NCI-H2029 treated with DMSO at 0.1 percent for 48 hours (cell line): ENCODE measurements around the gene TMEM141.
"Not testable (repeated sequence)": the region's sequence is repeated elsewhere in the genome, so short reads cannot be mapped to it uniquely, and the experiment has no call there.

ENCODE experiments used
- DNase-seq: peaks from one replicate; lab custom pipeline; 2025; lab: John Stamatoyannopoulos, UW

Gene TMEM141

DNA sequence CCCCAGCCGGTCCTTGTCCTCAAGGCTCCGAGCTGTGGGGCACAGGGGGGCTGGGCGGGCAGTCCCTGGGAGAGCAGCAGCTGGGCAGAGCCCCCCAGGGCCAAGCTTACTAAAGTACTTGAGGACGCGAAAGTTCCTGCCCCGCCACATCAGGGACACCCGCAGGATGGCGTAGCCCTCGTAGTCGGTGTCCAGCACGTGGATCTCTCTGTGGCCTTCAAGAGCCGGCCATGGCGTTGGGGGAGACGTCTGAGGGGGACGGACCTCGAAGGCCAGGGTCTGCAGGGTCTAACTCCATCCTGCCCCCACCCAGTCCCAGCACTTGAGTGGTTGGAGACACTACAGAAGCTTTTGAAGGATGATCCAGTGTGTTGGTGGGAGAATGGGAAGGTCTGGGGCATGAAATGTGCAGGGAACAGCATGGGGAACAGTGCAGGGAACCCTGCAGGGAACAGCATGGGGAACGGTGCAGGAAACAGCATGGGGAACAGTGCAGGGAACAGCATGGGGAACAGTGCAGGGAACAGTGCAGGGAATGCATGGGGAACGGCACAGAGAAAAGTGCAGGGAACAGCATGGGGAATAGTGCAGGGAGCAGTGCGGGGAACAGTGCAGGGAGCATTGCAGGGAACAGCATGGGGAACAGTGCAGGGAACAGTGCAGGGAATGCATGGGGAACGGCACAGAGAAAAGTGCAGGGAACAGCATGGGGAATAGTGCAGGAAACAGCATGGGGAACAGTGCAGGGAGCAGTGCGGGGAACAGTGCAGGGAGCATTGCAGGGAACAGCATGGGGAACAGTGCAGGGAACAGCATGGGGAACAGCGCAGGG lies 35.6 kb upstream of the TMEM141 start:
- not testable (repeated sequence) for DNase-seq

DNA sequence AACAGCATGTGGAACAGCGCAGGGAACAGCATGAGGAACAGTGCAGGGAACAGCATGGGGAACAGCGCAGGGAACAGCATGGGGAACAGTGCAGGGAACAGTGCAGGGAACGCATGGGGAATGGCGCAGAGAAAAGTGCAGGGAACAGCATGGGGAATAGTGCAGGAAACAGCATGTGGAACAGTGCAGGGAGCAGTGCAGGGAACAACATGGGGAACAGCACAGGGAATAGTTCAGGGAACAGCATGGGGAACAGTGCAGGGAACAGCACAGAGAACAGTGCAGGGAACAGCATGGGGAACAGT lies 35.1 kb upstream of the TMEM141 start:
- no peak for DNase-seq

DNA sequence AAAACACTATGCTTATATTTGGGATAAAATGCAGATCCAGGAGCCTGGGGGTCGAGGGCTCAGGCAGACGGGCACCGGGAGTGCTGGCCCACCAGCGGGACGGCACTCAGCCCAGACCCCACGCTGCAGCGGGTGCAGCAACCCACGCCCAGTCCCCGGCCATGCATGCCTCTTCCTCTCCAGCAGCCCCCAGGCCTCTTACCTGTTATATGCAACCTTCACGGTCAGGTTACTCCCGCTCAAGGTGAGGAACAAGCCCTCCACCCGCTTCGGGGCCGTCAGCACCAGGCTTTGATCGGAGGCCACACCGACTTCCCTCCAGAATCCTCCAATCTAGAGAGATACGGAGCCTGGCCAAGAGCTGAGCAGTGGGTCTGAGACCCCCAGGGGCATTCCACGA lies 34.3 kb upstream of the TMEM141 start:
- no peak for DNase-seq

DNA sequence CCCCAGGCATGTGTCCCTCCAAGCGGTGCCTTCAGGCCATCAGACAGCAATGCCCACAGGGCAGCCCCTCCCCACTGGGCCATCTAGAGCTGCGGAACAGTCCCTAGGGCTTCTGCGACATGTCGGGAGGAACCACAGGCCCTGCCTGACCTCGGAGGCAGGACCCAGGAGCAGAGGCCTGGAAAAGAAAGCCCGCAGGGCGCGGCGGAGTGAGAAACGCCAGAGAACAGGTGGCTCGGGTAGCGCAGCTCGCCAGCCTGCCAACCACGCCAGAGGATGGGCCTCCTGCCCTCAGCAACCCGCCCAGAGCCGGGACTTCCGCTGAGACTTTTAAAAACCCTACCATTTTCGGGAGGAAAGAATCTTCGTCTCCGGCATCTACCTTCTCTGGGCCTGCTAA lies 33.8 kb upstream of the TMEM141 start:
- DNase-seq: no peak

DNA sequence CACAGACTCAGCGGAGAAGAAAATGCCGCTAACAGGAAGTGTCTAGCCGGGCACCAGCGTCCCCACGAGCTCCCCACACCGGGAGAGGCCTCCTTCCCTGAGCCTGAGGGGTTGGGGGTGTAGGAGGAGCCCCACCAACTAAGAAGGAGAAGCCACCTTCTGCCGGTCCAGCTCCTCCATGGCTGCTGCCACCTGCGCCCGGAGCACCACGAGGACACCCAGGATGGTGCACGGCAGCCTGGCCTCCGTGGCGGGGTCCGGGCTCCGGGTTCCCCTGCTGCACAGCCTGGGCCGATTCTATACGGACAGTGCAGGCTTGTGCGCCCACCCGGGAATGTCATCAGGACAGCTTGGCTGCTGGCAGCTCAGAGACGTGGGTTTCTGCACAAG lies 33.4 kb upstream of the TMEM141 start:
- no peak for DNase-seq

DNA sequence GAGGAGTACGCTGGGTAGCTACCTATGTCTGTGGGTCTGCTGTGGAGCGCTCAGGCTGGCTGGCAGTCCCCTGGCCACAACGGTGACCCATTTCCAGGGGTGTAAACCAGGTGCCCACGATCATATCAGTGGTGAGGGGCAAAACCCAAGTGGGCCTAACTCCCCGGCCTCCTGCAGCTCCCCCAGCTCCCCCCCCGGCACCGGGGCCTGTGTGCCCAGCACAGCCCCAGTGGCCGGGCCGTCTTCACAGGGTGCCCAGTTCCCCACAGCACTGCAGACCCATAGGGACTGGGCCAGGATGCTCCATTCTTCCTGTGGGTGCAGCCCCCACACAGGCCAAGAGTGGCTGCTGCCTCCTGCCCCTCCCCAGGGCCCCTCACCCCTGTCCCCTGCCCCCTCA lies 32.1 kb upstream of the TMEM141 start:
- no peak for DNase-seq

DNA sequence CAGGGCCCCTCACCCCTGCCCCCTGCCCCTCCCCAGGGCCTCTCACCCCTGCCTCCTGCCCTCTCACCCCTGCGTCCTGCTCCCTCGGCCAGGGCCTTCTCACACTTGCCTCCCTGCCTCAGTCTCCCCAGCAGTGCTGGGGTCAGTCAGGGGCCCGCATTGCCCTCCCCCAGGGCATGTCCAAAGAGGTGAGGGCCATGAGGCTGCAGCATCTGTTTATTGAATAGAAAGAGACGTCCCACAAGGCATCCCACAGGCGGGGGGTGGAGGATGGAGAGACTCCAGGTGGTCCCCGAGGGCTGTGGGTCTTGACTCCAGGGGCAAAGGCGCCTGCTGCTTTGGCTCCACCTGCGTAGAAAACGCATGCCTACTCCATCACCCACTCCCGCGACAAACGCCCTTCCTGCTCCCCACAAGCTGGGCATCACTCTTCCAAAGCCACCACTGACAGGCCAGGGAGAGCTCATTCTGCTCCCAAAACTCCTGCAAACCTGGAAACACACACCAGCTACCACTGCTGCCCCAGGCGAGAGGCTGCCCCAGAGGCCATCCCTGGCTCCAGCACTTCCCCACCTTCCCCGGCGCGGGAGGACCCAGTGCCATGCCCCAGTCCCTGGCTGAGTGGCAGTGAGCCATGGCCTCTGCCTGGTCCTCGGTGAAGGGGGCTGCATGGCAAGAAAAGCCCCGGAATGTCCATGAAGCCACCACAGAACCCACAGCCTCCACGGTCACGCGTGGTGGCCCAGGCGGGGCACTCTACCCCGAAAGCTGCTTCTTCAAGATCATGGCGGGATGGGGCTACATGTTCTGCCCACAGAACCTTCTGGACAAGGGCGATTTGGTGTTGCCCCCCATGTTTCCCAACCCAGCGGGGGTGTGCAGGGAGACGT lies 31.5 kb upstream of the TMEM141 start:
- DNase-seq: no peak

DNA sequence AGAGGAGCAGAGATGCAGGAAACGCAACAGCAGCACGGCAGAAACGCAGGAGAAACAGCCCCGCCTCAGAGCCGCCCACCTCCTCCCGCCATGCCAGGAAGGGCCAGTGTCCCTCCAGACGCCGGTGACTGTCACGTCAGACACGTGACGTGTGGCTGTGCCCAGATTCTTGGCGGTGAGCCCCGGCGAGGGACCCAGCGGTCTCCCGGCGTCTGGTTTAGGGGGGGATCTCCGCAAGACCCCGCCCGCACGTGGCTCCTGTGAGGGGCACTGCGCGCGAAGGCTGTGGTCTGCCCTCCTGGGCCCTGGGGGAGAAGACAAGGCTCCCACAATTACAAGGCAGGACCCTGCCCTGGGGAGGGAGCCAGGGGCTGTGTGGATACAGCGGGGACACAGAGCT lies 30.7 kb upstream of the TMEM141 start:
- DNase-seq: no peak

DNA sequence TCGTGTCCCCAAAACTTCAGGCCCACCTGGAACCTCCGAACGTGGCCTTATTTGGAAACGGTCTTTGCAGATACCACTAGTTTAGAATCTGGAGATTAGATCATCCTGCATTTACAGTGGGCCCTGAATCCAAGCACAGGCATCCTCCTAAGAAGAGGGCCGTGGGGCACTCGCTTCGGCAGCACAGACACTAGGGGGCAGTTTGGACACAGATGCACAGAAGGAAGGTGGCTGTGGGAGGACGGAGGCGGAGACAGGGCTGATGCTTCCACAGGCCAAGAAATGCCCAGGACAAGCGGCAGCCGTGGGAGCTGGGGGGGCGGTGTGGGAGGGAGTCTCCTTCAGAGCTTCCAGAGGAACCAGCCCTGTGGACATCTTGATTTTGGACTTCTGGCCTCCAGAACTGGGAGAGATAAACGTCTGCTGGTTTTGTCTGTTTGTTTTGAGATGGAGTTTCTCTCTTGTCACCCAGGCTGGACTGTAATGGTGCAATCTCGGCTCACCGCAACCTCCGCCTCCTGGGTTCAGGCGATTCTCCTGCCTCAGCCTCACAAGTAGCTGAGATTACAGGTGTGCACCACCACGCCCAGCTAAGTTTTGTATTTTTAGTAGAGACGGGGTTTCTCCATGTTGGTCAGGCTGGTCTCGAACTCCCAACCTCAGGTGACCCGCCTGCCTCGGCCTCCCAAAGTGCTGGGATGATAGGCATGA lies 30.2 kb upstream of the TMEM141 start:
- not testable (repeated sequence) for DNase-seq

DNA sequence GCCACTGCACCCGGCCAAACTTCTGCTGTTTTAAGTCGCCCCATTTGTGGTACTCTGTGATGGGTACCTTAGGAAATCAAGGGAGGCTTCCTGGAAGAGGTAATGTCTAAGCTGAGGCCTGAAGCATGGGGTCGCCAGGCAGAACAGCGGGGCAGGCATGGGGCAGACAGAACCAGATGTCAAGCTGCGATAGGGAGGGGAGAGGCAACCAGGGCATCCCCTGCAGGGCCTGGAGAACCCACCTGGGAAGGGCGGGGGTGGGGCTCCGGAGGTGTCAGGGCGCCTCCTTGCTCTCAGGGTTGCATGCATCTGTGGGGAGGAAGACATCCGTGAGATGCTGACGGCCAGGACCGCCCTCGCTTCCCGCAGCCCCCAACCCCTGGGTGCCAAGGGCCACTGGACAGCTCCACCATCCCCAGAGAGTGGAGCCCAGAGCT lies 29.6 kb upstream of the TMEM141 start:
- DNase-seq: no peak

DNA sequence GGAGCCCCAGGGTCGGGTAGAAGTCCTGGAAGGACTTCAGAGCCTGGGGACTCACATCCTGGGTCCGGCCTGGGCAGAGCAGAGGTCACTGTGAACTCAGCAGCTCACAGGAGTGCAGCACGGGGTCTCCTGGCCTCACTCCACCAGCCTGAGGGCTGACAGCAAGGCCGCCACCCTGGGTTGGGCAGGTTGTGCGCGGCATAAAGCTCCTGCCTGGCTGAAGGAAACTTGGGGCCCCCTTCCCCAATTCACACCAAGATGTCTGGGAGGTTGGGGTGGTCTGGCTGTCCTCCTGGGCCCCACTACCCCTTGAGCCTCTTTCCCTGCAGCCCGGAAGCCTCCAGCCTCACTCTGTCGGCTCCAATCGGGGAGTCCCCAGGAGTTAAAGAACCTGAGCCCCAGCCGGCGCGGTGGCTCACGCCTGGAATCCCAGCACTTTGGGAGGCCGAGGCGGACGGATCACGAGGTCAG lies 28.9 kb upstream of the TMEM141 start:
- DNase-seq: no peak

DNA sequence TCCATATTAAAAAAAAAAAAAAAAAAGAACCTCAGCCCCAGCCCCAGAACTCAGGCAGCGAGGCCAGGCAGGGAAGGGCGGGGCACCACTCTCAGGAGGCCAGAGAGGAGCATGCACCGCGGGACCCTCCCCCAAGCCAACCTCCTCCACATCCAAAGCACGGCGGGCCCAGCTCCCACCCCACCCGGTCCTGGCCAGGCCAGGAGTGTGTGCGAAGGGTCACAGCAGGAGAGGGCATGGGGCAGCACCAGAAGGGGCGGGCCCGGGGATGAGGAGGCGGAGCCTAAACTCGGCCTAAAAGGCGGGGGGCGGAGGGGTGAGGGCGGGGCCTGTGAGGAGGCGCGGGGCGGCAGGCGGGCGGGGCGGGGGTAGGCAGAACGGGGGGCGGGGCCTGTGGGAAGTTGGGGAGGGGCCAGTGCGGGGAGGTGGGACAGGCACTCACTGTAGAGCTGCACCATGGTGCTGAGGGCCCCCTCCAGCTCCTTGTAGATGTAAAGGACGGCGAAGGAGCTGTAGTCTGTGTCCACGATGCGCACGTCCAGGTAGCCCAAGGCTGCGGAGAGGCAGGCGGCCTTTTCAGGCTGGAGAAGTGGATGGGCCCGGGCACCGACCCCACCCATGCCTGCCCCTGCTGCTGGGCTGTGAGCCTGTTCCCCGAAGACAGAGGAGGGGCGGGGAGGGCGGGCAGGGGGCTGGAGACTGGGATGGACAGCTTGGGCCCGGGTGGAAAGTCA lies 28.1 kb upstream of the TMEM141 start:
- DNase-seq: no peak

DNA sequence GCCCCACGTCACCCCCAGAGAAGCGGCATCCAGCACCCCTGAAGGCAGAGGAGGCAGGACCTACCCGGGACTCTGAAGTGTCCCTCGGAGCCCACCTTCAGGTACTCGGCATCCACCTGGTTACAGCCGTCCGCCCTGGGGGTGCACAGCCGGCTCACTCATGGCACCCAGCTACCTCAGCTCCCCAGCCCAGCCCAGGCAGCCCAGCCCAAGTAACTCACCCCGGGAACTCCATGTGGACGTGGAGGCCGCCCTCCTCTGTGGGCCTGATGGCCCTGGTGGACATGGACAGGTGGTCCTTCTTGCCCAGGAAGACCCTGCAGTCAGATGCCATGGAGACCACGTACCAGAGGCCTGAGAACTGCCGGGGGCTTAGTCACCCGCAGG lies 27.5 kb upstream of the TMEM141 start:
- no peak for DNase-seq

DNA sequence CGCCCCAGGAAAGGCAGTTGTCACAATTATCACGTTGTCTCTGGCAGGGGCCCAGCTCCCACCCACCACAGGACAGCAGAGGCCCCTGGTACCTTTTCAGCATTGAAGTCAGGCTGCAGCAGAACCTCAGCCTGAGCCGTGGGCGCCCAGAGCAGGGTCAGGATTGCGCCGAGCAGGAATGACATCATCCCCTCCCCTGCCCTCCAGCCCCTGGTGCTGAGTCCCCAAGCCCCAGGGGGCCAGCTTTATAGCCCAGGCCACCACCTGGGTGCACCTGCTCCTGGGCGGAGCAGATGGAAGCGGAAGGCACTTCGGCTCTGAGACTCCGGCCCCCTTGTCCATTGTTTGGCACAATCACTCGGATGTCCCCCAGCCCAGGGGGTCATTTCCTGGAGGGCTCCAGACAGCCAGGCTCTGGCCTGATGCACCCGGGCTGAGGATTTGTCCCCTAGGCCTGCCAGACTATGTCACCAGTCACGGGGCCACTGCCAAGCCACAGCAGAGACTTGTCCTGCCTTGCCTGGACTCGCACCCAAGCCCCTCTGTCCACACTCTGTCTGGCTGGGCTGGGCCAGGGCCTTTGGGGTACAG lies 26.7 kb upstream of the TMEM141 start, which contains the start of gene LCN15:
Gene LCN15, minus strand, starts transcription at position 218 of the 591 bp plus-strand sequence. Its CDS starts 30 bp downstream, at position 188.
- DNase-seq: no peak

DNA sequence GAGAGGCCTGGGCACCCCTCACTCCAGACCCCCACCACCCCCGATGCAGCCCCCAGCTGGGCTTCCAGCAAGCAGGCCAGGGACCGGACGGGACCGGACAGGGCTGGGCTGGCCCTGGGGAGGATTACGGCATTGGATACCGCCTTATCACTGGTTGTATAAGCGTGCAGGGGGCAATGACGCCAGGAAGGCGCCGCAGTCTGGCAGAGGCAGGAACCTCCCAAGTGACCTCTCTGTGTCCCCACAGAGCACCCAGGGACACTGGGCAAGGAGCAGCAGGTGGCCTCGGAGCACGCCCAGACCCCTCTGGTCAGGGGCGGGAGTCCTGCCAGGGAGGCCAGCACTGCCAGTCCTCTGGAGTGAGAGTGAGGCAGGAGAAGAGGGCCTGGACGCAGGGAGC lies 26.1 kb upstream of the TMEM141 start:
- DNase-seq: no peak

DNA sequence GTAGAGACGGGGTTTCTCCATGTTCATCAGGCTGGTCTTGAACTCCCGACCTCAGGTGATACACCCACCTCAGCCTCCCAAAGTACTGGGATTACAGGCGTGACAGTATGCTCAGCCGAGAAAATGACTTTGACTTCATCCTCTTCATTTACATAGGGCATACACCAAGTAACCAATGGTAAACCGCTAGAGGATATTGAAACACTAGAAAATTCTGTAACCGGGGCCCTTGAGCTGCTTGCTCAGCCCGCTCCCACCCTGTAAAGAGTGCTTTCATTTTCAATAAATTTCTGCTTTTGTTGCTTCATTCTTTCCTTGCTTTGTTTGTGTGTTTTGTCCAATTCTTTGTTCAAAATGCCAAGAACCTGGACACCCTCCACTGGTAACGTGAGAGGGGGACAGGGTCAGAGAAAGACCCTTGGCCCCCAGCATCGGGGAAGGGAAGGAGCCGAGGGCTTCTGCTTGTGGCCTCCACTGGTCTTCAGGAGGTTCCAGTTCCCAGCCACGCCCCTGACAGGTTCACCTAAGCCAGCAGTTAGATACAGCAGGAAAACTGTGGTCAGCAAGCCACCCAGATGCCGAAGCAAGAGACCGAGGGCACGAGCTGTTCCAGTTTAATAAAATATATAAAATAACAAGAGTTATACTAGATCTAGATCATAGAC lies 25.3 kb upstream of the TMEM141 start:
- not testable (repeated sequence) for DNase-seq

DNA sequence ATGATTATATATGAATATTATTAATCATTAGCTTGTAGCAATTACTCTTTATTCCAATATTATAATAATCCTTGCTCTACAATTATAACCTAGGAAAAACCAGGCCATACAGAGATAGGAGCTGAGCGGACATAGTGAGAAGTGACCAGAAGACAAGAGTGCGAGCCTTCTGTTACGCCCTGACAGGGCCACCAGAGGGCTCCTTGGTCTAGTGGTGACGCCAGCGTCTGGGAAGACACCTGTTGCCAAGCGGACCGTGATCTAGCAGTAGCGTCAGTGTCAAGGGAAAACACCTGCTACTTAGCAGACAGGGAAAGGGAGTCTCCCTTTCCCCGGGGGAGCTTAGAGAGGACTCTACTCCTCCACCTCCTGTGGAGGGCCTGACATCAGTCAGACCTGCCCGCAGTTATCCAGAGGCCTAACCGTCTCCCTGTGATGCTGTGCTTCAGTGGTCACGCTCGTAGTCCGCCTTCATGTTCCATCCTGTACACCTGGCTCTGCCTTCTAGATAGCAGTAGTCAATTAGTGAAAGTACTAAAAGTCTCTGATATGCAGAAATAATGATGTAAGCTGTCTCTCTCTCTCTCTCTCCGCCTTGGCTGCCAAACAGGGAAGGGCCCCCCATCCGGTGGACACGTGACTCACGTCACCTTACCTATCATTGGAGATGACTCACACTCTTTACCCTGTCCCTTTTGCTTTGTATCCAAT lies 24.6 kb upstream of the TMEM141 start:
- peak; percentile 54 for DNase-seq

DNA sequence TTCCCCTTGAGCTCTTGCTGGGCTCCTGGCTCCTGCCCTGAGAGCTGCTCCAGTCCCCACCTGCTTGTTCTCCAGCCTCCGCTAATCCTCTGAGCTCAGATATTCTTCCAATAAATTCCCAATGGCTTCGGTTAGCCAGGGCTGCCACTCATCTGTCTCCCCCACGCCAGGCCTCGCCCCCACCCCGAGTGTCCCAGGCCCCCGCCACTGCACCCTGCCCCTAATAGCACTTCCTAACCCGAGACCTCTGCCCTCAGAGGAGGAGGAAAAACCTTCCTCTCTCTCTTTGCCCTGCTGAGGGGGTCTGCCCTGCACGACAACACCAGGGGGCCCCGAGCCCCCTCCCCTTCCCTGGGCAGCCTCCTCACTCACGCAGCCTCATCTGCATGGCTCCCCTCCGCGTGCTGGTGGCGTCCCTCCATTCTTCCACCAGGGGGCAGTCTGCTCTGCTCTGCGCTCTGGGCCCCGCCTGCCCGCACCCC lies 21.4 kb upstream of the TMEM141 start:
- DNase-seq: no peak

DNA sequence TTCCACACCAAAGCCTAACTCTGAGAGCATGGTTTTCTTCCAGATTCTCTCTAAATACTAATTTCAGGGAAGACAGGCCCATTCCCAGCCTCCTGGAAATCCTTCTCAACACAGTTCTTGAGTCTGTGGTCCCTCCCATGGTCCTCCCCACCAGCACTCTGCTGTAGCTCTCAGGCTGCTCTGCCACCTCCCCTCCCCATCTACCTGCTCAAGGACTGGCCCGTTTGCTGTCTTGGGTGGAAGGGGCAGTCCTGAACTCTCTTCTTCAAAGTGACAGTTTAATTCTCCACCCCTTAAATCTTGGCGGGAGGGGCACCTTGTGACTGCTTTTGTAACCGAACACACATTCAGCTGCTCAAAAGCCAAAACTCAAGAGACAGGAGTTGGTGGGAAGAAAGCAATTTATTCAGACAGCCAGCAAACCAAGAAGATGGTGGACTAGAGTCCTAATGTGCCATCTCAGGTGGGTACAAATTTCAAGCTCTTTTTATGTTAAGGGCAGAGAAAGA lies 19.2 kb upstream of the TMEM141 start:
- DNase-seq: no peak
